T-helper 17 cell (primary cell): Measurements from ENCODE around the gene MADCAM1. TPM values are rescaled to one million over a fixed set of nuclear protein-coding genes. Genes with fewer than 3 reads are reported as not detected.

Source experiments
- ATAC-seq: fragments of 150-1000 bp; cut with Tn5 transposase; 2 replicates; pipeline ENCODE4 v1.10.0; 2021; ENCODE audit warnings: mild to moderate bottlenecking, moderate library complexity
- DNase-seq, 3 donors: peaks; one replicate each; pipeline versions ENCODE4 v3.0.0 to v3.0.0-alpha.2; 2020 to 2021
- H3K9me3 ChIP-seq: one replicate; pipeline ENCODE4 v1.7.0; 2013; ENCODE audit warnings: low read length, mild to moderate bottlenecking; ENCODE audit not compliant: control insufficient read depth, poor library complexity, severe bottlenecking
- H3K27ac Mint-ChIP-seq: one replicate; pipeline ENCODE4 v1.8.0; 2022; ENCODE audit warnings: mild to moderate bottlenecking, moderate library complexity, mixed read lengths
- H3K27me3 Mint-ChIP-seq: one replicate; pipeline ENCODE4 v1.8.0; 2022; ENCODE audit warnings: mixed read lengths
- H3K36me3 Mint-ChIP-seq: one replicate; pipeline ENCODE4 v1.8.0; 2022; ENCODE audit warnings: low read depth, mixed read lengths
- H3K4me1 Mint-ChIP-seq: one replicate; pipeline ENCODE4 v1.8.0; 2022; ENCODE audit warnings: mild to moderate bottlenecking, mixed read lengths
- H3K4me3 Mint-ChIP-seq: one replicate; pipeline ENCODE4 v1.8.0; 2022; ENCODE audit warnings: mild to moderate bottlenecking, moderate library complexity, mixed read lengths
- total RNA-seq, 4 donors: library from RNA in 2 of 4; stranded (reverse) in 2 of 4; gene quantifications; one replicate each; pipeline ENCODE4 v1.2.3 and lab custom pipeline; 2022 to 2026

The MADCAM1 gene
- total RNA-seq, 2 donors from 2014 or later: 0.15 to 0.31 TPM

- no peaks in the 10 kb centered on the region for H3K9me3 ChIP-seq
- H3K27me3 Mint-ChIP-seq: no peaks in the 10 kb centered on the region
- no peak overlapping the region for H3K4me3 Mint-ChIP-seq
- ATAC-seq (no peak), DNase-seq (no peak)
- H3K27ac Mint-ChIP-seq: no peak overlapping the region
- peaks cover 16% of the 10 kb centered on the region for H3K4me1 Mint-ChIP-seq
- no peaks in the 10 kb centered on the region for H3K36me3 Mint-ChIP-seq
Observed at GRCh38 chr19:541699-542098, 45.4 kb downstream of the MADCAM1 start.

GRCh38 chr19:542173-542866 lies 46.0 kb downstream of the MADCAM1 start:
- ATAC-seq (no peak), DNase-seq (no peak)
- Mint-ChIP-seq H3K27me3 (no peaks in the 10 kb centered on the region), H3K27ac (no peak overlapping the region), H3K4me1 (peaks cover 16% of the 10 kb centered on the region), H3K4me3 (no peak overlapping the region), H3K36me3 (no peaks in the 10 kb centered on the region)
- H3K9me3 ChIP-seq: no peaks in the 10 kb centered on the region

- ATAC-seq: peak; percentile 98
- Mint-ChIP-seq H3K4me1 (peaks cover 12% of the 10 kb centered on the region), H3K4me3 (peak within 1 kb of the TSS; percentile 88), H3K36me3 (no peaks in the 10 kb centered on the region), H3K27me3 (no peaks in the 10 kb centered on the region), H3K27ac (peak within 1 kb of the TSS; percentile 84)
- DNase-seq: peak; percentile 50 to 62 (median 50)
- no peaks in the 10 kb centered on the region for H3K9me3 ChIP-seq
Observed at GRCh38 chr19:543910-544608, 47.8 kb downstream of the MADCAM1 start, which contains the start of gene GZMM. Gene GZMM, plus strand, starts transcription at chr19:544053. Its CDS starts 19 bp downstream, at chr19:544072.

- Mint-ChIP-seq H3K27ac (no peak overlapping the region), H3K4me3 (no peak overlapping the region), H3K36me3 (no peaks in the 10 kb centered on the region), H3K27me3 (no peaks in the 10 kb centered on the region), H3K4me1 (peaks cover 15% of the 10 kb centered on the region)
- DNase-seq (no peak), ATAC-seq (no peak)
- no peaks in the 10 kb centered on the region for H3K9me3 ChIP-seq
Observed at GRCh38 chr19:547117-547516, 50.8 kb downstream of the MADCAM1 start.

- no peak for DNase-seq
- Mint-ChIP-seq H3K27ac (no peak overlapping the region), H3K4me3 (no peak overlapping the region), H3K36me3 (no peaks in the 10 kb centered on the region), H3K4me1 (peaks cover 15% of the 10 kb centered on the region), H3K27me3 (no peaks in the 10 kb centered on the region)
- no peaks in the 10 kb centered on the region for H3K9me3 ChIP-seq
- no peak for ATAC-seq
Observed at GRCh38 chr19:547836-548720, 51.8 kb downstream of the MADCAM1 start.

GRCh38 chr19:548886-549830 lies 52.9 kb downstream of the MADCAM1 start:
- Mint-ChIP-seq H3K4me1 (peaks cover 10% of the 10 kb centered on the region), H3K4me3 (no peak overlapping the region)
- DNase-seq: no peak

GRCh38 chr19:554817-555216 lies 58.5 kb downstream of the MADCAM1 start:
- H3K4me1 Mint-ChIP-seq: peaks cover 4% of the 10 kb centered on the region

More at GRCh38 chr19:548886-549830, 52.9 kb downstream of the MADCAM1 start:
- no peaks in the 10 kb centered on the region for H3K9me3 ChIP-seq
- H3K36me3 Mint-ChIP-seq: no peaks in the 10 kb centered on the region
- no peaks in the 10 kb centered on the region for H3K27me3 Mint-ChIP-seq
- no peak overlapping the region for H3K27ac Mint-ChIP-seq
- ATAC-seq: no peak

More at GRCh38 chr19:554817-555216, 58.5 kb downstream of the MADCAM1 start:
- no peak for ATAC-seq
- no peak for DNase-seq
- Mint-ChIP-seq H3K36me3 (no peaks in the 10 kb centered on the region), H3K27me3 (no peaks in the 10 kb centered on the region), H3K4me3 (no peak overlapping the region), H3K27ac (peak overlapping the region; percentile 9)
- no peaks in the 10 kb centered on the region for H3K9me3 ChIP-seq

Other genes starting within 250 kb of the MADCAM1 start
- 1 to 10 TPM in 1 of 2 donors, under 1 TPM in 1; 0.60 to 2.3 TPM for gene PLPP2, start 205.1 kb upstream of the MADCAM1 start, total RNA-seq
- gene MIER2, start 151.7 kb upstream of the MADCAM1 start, total RNA-seq: 10 to 100 TPM; 13.1 to 13.8 TPM
- not detected for gene C2CD4C, start 87.3 kb upstream of the MADCAM1 start, total RNA-seq
- not detected for gene SHC2, start 35.5 kb upstream of the MADCAM1 start, total RNA-seq
- 10 to 100 TPM; 24.3 to 24.8 TPM for gene TPGS1, start 11.0 kb downstream of the MADCAM1 start, total RNA-seq
- gene CDC34, start 35.3 kb downstream of the MADCAM1 start, total RNA-seq: 10 to 100 TPM; 36.2 to 42.0 TPM
- gene GZMM, start 47.6 kb downstream of the MADCAM1 start, total RNA-seq: 10 to 100 TPM; 43.8 to 45.6 TPM
- 100 to 1,000 TPM; 152 to 165 TPM for gene BSG, start 76.1 kb downstream of the MADCAM1 start, total RNA-seq
- 1 to 10 TPM; 1.1 to 3.0 TPM for gene HCN2, start 93.4 kb downstream of the MADCAM1 start, total RNA-seq
- gene POLRMT, start 137.1 kb downstream of the MADCAM1 start, total RNA-seq: 10 to 100 TPM; 61.3 to 64.7 TPM
- gene FGF22, start 143.4 kb downstream of the MADCAM1 start, total RNA-seq: under 1 TPM; 0.65 to 0.68 TPM
- 100 to 1,000 TPM; 105 to 126 TPM for gene RNF126, start 166.7 kb downstream of the MADCAM1 start, total RNA-seq
- 1 to 10 TPM; 1.3 to 2.0 TPM for gene FSTL3, start 179.9 kb downstream of the MADCAM1 start, total RNA-seq
- gene PRSS57, start 199.0 kb downstream of the MADCAM1 start, total RNA-seq: not detected
- not detected for gene PALM, start 212.4 kb downstream of the MADCAM1 start, total RNA-seq